Measurements from ENCODE around the gene CAB39L.
A peak's percentile ranks its signal among the peaks of the same experiment; 100 is the strongest.

CAB39L gene

DNA sequence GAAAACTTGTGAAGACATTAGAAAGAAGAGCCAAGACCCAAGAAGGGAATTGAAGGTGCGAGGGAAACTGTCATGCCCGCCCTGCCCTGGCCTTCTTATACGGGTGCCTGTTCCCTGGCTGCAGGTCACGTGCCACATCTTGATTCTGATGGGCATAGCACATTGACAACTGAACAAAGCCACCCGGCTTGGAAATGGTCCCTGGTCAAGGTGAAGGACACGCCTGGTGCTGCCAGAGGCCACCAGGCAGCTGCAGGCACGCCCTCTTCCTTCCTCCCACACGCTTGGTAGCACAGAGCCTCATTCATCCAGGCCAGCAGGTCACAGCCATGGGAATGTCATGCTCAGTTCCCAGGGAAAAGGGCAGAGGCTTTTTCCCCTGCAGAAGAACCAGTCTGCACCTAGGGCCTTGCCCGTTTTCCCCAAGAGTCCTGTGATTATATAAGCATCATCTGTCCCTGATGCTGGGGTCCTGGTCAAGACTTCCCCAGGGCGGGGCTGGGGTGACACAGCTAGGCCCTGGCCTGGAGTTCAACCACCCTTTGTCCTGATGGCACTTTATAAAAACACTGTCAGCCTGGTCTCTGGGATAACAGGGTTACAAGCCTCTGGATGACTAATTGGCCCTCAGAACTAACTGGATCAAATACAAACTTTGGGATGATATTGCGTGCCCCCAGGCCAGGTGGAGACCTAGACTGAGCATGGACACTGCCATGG lies 140.2 kb downstream of the CAB39L start:
- Histone ChIP-seq H3K27me3 (ENCODE audit: control insufficient read depth in 1 of 2, insufficient read depth in 1 of 2, low read length in 2 of 2) (no peaks in the 10 kb centered on the region), H3K4me1 (ENCODE audit: control insufficient read depth, insufficient read depth, low read depth, low read length) (peaks cover 9% of the 10 kb centered on the region), H3K27ac (ENCODE audit: low read length, poor library complexity, severe bottlenecking) (no peak overlapping the region), H2BK120ac (ENCODE audit: low read depth, low read length) (no peak overlapping the region), H2AK5ac (ENCODE audit: low read length, severe bottlenecking) (no peak overlapping the region), H3K4me2 (ENCODE audit: low read length, poor library complexity, severe bottlenecking) (no peak overlapping the region), H3K14ac (ENCODE audit: low read length in 2 of 2) (peak overlapping the region in 1 of 2 experiments; percentile 62), H4K91ac (ENCODE audit: low read length) (peak overlapping the region; percentile 21), H3K9ac (ENCODE audit: low read length) (no peak overlapping the region), H2AFZ (ENCODE audit: low read depth, low read length) (no peak overlapping the region), H3K18ac (ENCODE audit: low read depth in 1 of 2, low read length in 2 of 2) (peak overlapping the region in 1 of 2 experiments; percentile 29), H3K4me3 (ENCODE audit: insufficient read depth in 1 of 2, low read depth in 1 of 2, low read length in 2 of 2) (no peak overlapping the region), H2BK12ac (ENCODE audit: low read length in 2 of 2) (no peak overlapping the region), H3K9me3 (ENCODE audit: control insufficient read depth, low read length) (no peaks in the 10 kb centered on the region), H4K8ac (ENCODE audit: low read length) (peak overlapping the region; percentile 49), H2BK5ac (ENCODE audit: low read depth, low read length, poor library complexity, severe bottlenecking) (no peak overlapping the region), H3K23ac (ENCODE audit: low read length in 2 of 2) (no peak overlapping the region), H3K36me3 (ENCODE audit: control insufficient read depth in 1 of 2, insufficient read depth in 2 of 2, low read depth in 1 of 2, low read length in 2 of 2) (peaks cover 0 to 3% of the 10 kb centered on the region in 2 experiments), H2BK15ac (ENCODE audit: low read depth, poor library complexity, severe bottlenecking) (no peak overlapping the region), H3K4ac (ENCODE audit: low read depth in 1 of 2, low read length in 2 of 2) (peak overlapping the region in 1 of 2 experiments; percentile 26), H3K79me1 (replicated peaks; ENCODE audit: low read length, poor library complexity, severe bottlenecking) (no peaks in the 10 kb centered on the region)
- no peak for DNase-seq
- WGBS: 86% methylated on average over 11 of the region's 11 CpGs

DNA sequence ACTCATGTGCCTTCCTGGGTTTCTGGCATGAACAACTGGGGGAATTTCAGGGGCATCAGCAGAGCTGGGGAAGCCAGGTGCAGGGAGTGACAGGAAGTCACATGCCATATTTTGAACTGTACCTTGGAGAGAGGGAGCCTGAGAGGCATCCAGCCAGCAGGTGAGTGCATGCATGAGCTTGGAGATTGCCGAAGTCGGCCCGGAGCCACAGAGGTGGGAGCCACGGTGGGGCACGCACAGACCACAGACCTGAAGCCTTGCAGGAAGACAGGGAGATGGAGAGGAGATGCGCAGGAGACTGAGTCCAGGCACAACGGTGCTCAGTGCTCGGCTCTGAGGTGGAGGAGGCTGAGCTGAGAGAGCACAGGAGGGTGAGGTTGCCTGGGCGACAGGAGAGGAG lies 141.0 kb downstream of the CAB39L start:
- Histone ChIP-seq H3K4me1 (ENCODE audit: control insufficient read depth, insufficient read depth, low read depth, low read length) (peaks cover 4% of the 10 kb centered on the region), H2BK12ac (ENCODE audit: low read length in 2 of 2) (peak overlapping the region in 1 of 2 experiments; percentile 15), H3K79me1 (replicated peaks; ENCODE audit: low read length, poor library complexity, severe bottlenecking) (no peaks in the 10 kb centered on the region), H3K27me3 (ENCODE audit: control insufficient read depth in 1 of 2, insufficient read depth in 1 of 2, low read length in 2 of 2) (no peaks in the 10 kb centered on the region), H3K14ac (ENCODE audit: low read length in 2 of 2) (no peak overlapping the region), H4K8ac (ENCODE audit: low read length) (no peak overlapping the region), H3K9me3 (ENCODE audit: control insufficient read depth, low read length) (no peaks in the 10 kb centered on the region), H3K23ac (ENCODE audit: low read length in 2 of 2) (no peak overlapping the region), H3K9ac (ENCODE audit: low read length) (no peak overlapping the region), H3K27ac (ENCODE audit: low read length, poor library complexity, severe bottlenecking) (no peak overlapping the region), H2AFZ (ENCODE audit: low read depth, low read length) (no peak overlapping the region), H2AK5ac (ENCODE audit: low read length, severe bottlenecking) (no peak overlapping the region), H3K4me3 (ENCODE audit: insufficient read depth in 1 of 2, low read depth in 1 of 2, low read length in 2 of 2) (no peak overlapping the region), H3K4ac (ENCODE audit: low read depth in 1 of 2, low read length in 2 of 2) (peak overlapping the region in 1 of 2 experiments; percentile 40), H4K91ac (ENCODE audit: low read length) (no peak overlapping the region), H3K36me3 (ENCODE audit: control insufficient read depth in 1 of 2, insufficient read depth in 2 of 2, low read depth in 1 of 2, low read length in 2 of 2) (peaks cover 0 to 3% of the 10 kb centered on the region in 2 experiments), H2BK120ac (ENCODE audit: low read depth, low read length) (no peak overlapping the region), H2BK15ac (ENCODE audit: low read depth, poor library complexity, severe bottlenecking) (peak overlapping the region; percentile 13), H3K4me2 (ENCODE audit: low read length, poor library complexity, severe bottlenecking) (no peak overlapping the region), H3K18ac (ENCODE audit: low read depth in 1 of 2, low read length in 2 of 2) (peak overlapping the region in 1 of 2 experiments; percentile 17), H2BK5ac (ENCODE audit: low read depth, low read length, poor library complexity, severe bottlenecking) (no peak overlapping the region)
- no peak for DNase-seq
- WGBS: 94% methylated on average over 9 of the region's 9 CpGs

- no peak overlapping the region for H4K8ac ChIP-seq (ENCODE audit: low read length)
- H3K9me3 ChIP-seq (ENCODE audit: control insufficient read depth, low read length): no peaks in the 10 kb centered on the region
- no peak overlapping the region for H4K91ac ChIP-seq (ENCODE audit: low read length)
- H3K27me3 ChIP-seq (ENCODE audit: control insufficient read depth in 1 of 2, insufficient read depth in 1 of 2, low read length in 2 of 2): no peaks in the 10 kb centered on the region
- no peak overlapping the region for H3K9ac ChIP-seq (ENCODE audit: low read length)
- no peak overlapping the region for H3K4ac ChIP-seq (ENCODE audit: low read depth in 1 of 2, low read length in 2 of 2)
- no peak overlapping the region for H3K14ac ChIP-seq (ENCODE audit: low read length in 2 of 2)
- H3K23ac ChIP-seq (ENCODE audit: low read length in 2 of 2): no peak overlapping the region
- H3K36me3 ChIP-seq (ENCODE audit: control insufficient read depth in 1 of 2, insufficient read depth in 2 of 2, low read depth in 1 of 2, low read length in 2 of 2): peaks cover 0 to 3% of the 10 kb centered on the region in 2 experiments
- peaks cover 4% of the 10 kb centered on the region for H3K4me1 ChIP-seq (ENCODE audit: control insufficient read depth, insufficient read depth, low read depth, low read length)
- no peaks in the 10 kb centered on the region for H3K79me1 ChIP-seq (replicated peaks; ENCODE audit: low read length, poor library complexity, severe bottlenecking)
- no peak overlapping the region for H2BK5ac ChIP-seq (ENCODE audit: low read depth, low read length, poor library complexity, severe bottlenecking)
- H2BK12ac ChIP-seq (ENCODE audit: low read length in 2 of 2): no peak overlapping the region
- H2AK5ac ChIP-seq (ENCODE audit: low read length, severe bottlenecking): no peak overlapping the region
- no peak overlapping the region for H2BK120ac ChIP-seq (ENCODE audit: low read depth, low read length)
- H2BK15ac ChIP-seq (ENCODE audit: low read depth, poor library complexity, severe bottlenecking): no peak overlapping the region
- H3K4me3 ChIP-seq (ENCODE audit: insufficient read depth in 1 of 2, low read depth in 1 of 2, low read length in 2 of 2): no peak overlapping the region
- H3K18ac ChIP-seq (ENCODE audit: low read depth in 1 of 2, low read length in 2 of 2): no peak overlapping the region
- no peak overlapping the region for H3K27ac ChIP-seq (ENCODE audit: low read length, poor library complexity, severe bottlenecking)
- no peak overlapping the region for H2AFZ ChIP-seq (ENCODE audit: low read depth, low read length)
- 81% methylated on average over 7 of the region's 7 CpGs for WGBS
- H3K4me2 ChIP-seq (ENCODE audit: low read length, poor library complexity, severe bottlenecking): no peak overlapping the region
- no peak for DNase-seq
Observed at GRCh38 chr13:49302222-49302621, 141.6 kb downstream of the CAB39L start.

DNA sequence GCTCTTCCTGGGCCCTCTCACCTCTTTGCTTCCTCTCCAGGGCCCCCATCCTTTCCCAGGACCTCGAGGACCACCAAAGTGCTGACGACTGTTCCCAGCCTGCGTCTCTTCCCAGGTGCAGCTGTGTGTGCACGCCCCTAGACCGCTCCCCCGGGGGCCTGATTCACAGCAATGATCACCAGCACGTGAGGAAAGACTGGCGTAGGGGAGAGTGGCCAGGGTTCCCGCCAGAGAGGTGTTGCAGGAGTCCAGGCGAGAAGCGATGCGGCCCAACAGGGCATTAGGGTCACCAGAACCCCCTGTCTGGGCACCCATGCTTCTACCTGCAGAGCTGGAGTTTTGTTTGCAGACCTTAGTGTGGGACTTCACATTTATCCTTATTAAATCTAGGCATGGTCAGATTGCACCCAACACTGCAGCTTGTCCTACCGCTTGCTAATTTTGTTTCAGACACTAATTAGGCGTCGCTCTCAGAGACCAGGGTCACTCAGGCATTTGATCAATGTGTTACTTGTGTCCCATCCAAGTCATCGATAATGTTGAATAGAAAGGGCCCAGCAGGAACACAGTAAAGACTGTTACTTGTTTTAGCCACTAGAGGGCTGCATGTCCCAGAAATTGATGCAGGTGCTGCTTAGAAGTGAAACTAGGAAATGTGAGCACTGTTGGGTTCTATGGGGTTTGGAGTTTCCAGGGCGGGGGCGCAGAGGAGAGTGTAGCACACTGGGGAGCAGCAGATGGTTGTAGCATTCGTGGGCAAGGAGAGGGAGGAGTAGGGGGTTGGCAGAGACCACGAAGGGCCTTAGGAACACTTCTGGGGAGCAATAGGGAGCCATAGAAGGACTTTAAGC lies 142.9 kb downstream of the CAB39L start:
- no peak overlapping the region for H2BK15ac ChIP-seq (ENCODE audit: low read depth, poor library complexity, severe bottlenecking)
- peak overlapping the region in 1 of 2 experiments; percentile 66 for H3K4ac ChIP-seq (ENCODE audit: low read depth in 1 of 2, low read length in 2 of 2)
- peaks cover 4% of the 10 kb centered on the region for H3K4me1 ChIP-seq (ENCODE audit: control insufficient read depth, insufficient read depth, low read depth, low read length)
- H3K27me3 ChIP-seq (ENCODE audit: control insufficient read depth in 1 of 2, insufficient read depth in 1 of 2, low read length in 2 of 2): no peaks in the 10 kb centered on the region
- H2AK5ac ChIP-seq (ENCODE audit: low read length, severe bottlenecking): no peak overlapping the region
- H3K18ac ChIP-seq (ENCODE audit: low read depth in 1 of 2, low read length in 2 of 2): no peak overlapping the region
- H2BK5ac ChIP-seq (ENCODE audit: low read depth, low read length, poor library complexity, severe bottlenecking): no peak overlapping the region
- peak overlapping the region in 1 of 2 experiments; percentile 18 for H2BK12ac ChIP-seq (ENCODE audit: low read length in 2 of 2)
- H3K14ac ChIP-seq (ENCODE audit: low read length in 2 of 2): no peak overlapping the region
- no peaks in the 10 kb centered on the region for H3K79me1 ChIP-seq (replicated peaks; ENCODE audit: low read length, poor library complexity, severe bottlenecking)
- WGBS: 49% methylated on average over 20 of the region's 20 CpGs
- H2AFZ ChIP-seq (ENCODE audit: low read depth, low read length): peak overlapping the region; percentile 46
- H2BK120ac ChIP-seq (ENCODE audit: low read depth, low read length): no peak overlapping the region
- no peak overlapping the region for H3K23ac ChIP-seq (ENCODE audit: low read length in 2 of 2)
- H3K9me3 ChIP-seq (ENCODE audit: control insufficient read depth, low read length): no peaks in the 10 kb centered on the region
- H3K4me2 ChIP-seq (ENCODE audit: low read length, poor library complexity, severe bottlenecking): peak overlapping the region; percentile 59
- peak overlapping the region; percentile 73 for H3K9ac ChIP-seq (ENCODE audit: low read length)
- H4K8ac ChIP-seq (ENCODE audit: low read length): peak overlapping the region; percentile 79
- peaks cover 0 to 3% of the 10 kb centered on the region in 2 experiments for H3K36me3 ChIP-seq (ENCODE audit: control insufficient read depth in 1 of 2, insufficient read depth in 2 of 2, low read depth in 1 of 2, low read length in 2 of 2)
- H3K4me3 ChIP-seq (ENCODE audit: insufficient read depth in 1 of 2, low read depth in 1 of 2, low read length in 2 of 2): peak overlapping the region in 1 of 2 experiments; percentile 55
- DNase-seq: peak; percentile 79
- no peak overlapping the region for H4K91ac ChIP-seq (ENCODE audit: low read length)
- no peak overlapping the region for H3K27ac ChIP-seq (ENCODE audit: low read length, poor library complexity, severe bottlenecking)
